AG04450 (cell line): ENCODE data around the gene ATP2B2. TPM values are rescaled to one million over a fixed set of nuclear protein-coding genes. Genes with fewer than 3 reads are reported as not detected.
A peak's percentile ranks its signal among the peaks of the same experiment; 100 is the strongest.

ENCODE experiments used
- CTCF ChIA-PET: fragments of 300-600, 350-600 bp; formaldehyde crosslinking; extraction: SDS; loops from one replicate; lab custom pipeline; 2022; ENCODE audit warnings: antibody characterized with exemption, inconsistent platforms; lab: Charles Lee
- POLR2A ChIA-PET: fragments of 350-600 bp; formaldehyde crosslinking; extraction: SDS; loops from one replicate; lab custom pipeline; 2021; ENCODE audit warnings: antibody characterized with exemption, inconsistent platforms; lab: Yijun Ruan, JAX
- DNase-seq: peaks from one replicate; pipeline ENCODE4 v3.0.0-alpha.2; 2011; ENCODE audit warnings: low read depth, low spot score
- H3K27ac ChIP-seq: one replicate; pipeline ENCODE4 v1.5.1; 2012; ENCODE audit warnings: low read depth, low read length, control low read depth
- H3K27me3 ChIP-seq: one replicate; pipeline ENCODE4 v1.6.0; 2012; ENCODE audit warnings: low read length; ENCODE audit not compliant: control insufficient read depth, insufficient read depth
- H3K4me3 ChIP-seq: 2 replicates; pipeline ENCODE4 v1.5.1; 2011; ENCODE audit warnings: mild to moderate bottlenecking, low read depth, low read length, control low read depth
- H3K9me3 ChIP-seq: 2 replicates; pipeline ENCODE4 v1.5.1; 2012; ENCODE audit warnings: low read length; ENCODE audit not compliant: control insufficient read depth, insufficient read depth
- polyA plus RNA-seq: library from polyadenylated mRNA; depleted of rRNA; stranded (reverse); fragments of >200 nt; gene quantifications from 2 replicates; pipeline ENCODE4 v1.2.3, GENCODE V29; 2011
- TF ChIP-seq, protein P1 (sequence below): IDR thresholded peaks from 2 replicates; pipeline ENCODE4 v1.5.1; 2011; ENCODE audit warnings: low read depth, low read length, control low read depth, inconsistent platforms

Gene ATP2B2
- polyA plus RNA-seq, 1 experiment, result 0.01 TPM

DNA sequence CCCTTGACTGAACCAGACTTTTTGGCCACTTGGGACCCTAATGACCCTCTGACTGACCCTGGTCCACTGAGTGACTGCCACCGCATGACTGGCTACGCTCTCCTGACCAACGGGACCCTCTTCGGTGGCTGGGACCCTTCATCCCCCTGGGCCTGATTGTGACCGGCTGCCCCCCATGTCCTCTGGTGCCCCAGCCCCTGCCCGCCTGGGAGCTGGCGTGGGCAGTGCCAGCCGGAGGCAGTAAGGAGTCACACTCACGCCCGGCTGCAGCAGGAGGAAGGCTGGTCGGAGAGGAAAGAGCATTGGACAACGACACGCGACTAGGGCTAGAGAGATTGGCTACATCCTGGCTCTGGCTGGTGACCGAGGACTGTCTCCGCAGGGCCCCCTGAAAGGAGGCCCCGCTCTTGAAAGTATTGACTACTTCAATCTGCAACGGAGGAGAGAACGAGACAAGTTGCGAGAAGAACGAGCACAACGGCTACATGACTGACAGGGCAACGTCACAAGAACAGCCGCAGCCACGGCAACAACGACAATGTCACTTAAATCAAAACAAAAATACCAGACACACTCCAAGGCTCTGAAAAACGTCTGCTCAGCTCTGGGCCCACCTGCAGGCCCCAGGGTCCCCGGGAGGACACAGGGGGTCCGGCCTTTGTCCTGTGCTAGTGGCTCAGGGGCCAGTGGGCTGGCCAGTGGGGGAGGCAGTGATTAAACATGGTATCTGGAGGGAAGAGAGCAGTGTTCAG, 169.3 kb downstream of the ATP2B2 start:
- Histone ChIP-seq H3K4me3 (no peak overlapping the region), H3K27me3 (peaks cover 41% of the 10 kb centered on the region), H3K27ac (no peak overlapping the region), H3K9me3 (no peaks in the 10 kb centered on the region)
- ChIA-PET CTCF (no interaction called here), POLR2A (no interaction called here)
- TF ChIP-seq, protein P1, sequence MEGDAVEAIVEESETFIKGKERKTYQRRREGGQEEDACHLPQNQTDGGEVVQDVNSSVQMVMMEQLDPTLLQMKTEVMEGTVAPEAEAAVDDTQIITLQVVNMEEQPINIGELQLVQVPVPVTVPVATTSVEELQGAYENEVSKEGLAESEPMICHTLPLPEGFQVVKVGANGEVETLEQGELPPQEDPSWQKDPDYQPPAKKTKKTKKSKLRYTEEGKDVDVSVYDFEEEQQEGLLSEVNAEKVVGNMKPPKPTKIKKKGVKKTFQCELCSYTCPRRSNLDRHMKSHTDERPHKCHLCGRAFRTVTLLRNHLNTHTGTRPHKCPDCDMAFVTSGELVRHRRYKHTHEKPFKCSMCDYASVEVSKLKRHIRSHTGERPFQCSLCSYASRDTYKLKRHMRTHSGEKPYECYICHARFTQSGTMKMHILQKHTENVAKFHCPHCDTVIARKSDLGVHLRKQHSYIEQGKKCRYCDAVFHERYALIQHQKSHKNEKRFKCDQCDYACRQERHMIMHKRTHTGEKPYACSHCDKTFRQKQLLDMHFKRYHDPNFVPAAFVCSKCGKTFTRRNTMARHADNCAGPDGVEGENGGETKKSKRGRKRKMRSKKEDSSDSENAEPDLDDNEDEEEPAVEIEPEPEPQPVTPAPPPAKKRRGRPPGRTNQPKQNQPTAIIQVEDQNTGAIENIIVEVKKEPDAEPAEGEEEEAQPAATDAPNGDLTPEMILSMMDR, result no peak
- DNase-seq, result no peak

DNA sequence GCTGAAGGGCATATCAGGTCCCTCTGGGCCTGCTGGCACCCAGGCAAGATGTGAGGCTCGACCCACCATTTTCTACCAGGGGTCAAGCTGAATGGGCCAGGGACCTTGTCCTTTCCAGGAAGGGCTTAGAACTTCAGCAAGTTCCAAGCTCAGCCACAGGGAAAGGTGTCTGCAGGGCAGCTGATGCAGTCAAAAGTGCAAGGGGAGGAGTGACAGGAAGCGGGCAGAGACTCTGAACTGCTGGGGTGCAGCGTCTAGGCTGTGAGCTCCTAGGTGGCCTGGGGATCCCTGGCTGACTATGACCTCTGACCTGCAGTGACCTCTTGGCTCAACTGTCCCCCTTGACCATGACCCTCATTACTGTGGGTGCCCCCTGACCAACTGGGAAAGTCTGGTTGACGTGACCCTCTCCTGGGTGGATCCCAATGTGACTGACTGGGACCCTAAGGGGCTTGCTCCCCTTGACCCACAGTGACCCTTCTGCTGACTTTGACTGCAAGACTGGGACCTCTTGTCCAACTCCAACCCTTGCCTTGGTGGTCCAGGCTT, 170.1 kb downstream of the ATP2B2 start:
- DNase-seq, result no peak
- TF ChIP-seq, protein P1, result no peak
- ChIA-PET POLR2A (no interaction called here), CTCF (interaction anchor here (2.2 kb wide), 1 partner anchor 9 kb away, joined by 14 read pairs; no protein-coding TSS in a partner anchor)
- no peaks in the 10 kb centered on the region; the same call in 1 of the 2 replicates for H3K9me3 ChIP-seq
- H3K27me3 ChIP-seq, result peaks cover 47% of the 10 kb centered on the region
- H3K27ac ChIP-seq, result no peak overlapping the region
- H3K4me3 ChIP-seq, result no peak overlapping the region

DNA sequence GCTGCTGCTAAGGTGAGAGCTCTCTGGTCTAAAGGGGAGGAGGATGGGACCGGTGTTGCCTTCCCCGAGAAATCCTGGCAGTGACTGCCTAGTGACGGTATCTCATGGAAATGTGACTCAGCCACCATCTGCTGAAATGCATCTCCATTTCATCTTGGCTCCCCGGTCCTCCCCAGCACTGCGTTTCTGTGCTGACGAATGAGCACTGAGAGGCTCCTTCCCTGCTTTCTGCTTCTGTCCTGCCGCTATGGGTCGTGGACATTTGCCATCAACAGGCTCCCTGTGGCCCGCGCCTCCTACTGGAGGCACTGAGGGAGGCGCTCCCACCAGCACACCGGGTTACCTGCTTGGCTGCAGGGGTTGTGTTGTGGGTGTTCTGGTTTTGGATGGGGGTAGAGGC, 170.9 kb downstream of the ATP2B2 start:
- Histone ChIP-seq H3K9me3 (no peaks in the 10 kb centered on the region; the same call in 1 of the 2 replicates), H3K27me3 (peaks cover 50% of the 10 kb centered on the region), H3K4me3 (no peak overlapping the region), H3K27ac (no peak overlapping the region)
- POLR2A ChIA-PET, result no interaction called here
- TF ChIP-seq, protein P1, result peak; percentile 34; the same call in 1 of the 2 replicates
- no peak for DNase-seq
- CTCF ChIA-PET, result interaction anchor here (1.2 to 2.2 kb wide), 2 partner anchors 9 to 11 kb away, joined by 3 to 14 read pairs; no protein-coding TSS in a partner anchor

DNA sequence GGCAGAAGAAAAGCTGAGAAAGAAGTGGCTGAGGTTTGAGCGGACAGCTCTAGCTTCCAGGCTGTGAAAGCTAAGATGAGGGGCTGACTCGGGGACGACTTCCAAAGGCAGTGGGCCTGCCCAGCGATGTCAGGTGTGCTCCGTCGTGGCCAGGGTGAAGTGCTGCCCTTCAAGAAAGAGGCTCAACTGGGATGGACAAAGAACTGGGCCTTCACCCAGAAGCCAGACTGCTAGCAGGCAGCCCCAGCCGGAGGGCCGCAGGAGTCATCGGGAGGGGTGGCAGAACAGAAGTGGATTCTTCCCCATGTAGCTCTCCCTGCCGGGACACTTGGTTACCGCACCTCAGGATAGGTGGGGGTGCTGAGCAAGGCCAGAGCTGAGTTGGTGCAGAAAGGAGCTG, 171.3 kb downstream of the ATP2B2 start:
- DNase-seq, result no peak
- H3K27me3 ChIP-seq, result peaks cover 54% of the 10 kb centered on the region
- ChIA-PET CTCF (interaction anchor here (1.2 to 2.2 kb wide), 2 partner anchors 10 to 11 kb away, joined by 3 to 14 read pairs; no protein-coding TSS in a partner anchor), POLR2A (no interaction called here)
- H3K27ac ChIP-seq, result no peak overlapping the region
- no peaks in the 10 kb centered on the region; the same call in 1 of the 2 replicates for H3K9me3 ChIP-seq
- H3K4me3 ChIP-seq, result no peak overlapping the region
- TF ChIP-seq, protein P1, result no peak

DNA sequence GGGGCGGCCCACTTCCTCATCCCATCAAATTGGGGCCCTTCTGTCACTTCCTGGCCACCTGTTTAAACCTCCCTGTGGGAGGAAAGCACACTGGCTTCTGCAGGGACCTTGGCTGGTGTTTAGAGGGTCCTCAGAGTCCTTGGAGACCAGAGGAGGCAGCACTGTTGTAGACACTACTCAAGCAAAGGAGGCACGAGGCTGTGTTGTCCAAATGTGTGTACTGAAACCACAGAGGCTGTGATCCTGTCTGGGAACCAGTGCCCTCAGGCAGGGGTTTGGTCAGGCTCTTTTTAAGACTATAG, 172.1 kb downstream of the ATP2B2 start:
- no peak overlapping the region for H3K4me3 ChIP-seq
- H3K9me3 ChIP-seq, result no peaks in the 10 kb centered on the region; the same call in 1 of the 2 replicates
- CTCF ChIA-PET, result interaction anchor here (2.2 kb wide), 1 partner anchor 10 kb away, joined by 14 read pairs; no protein-coding TSS in a partner anchor
- no peak overlapping the region for H3K27ac ChIP-seq
- TF ChIP-seq, protein P1, result no peak
- peaks cover 61% of the 10 kb centered on the region for H3K27me3 ChIP-seq
- no peak for DNase-seq
- POLR2A ChIA-PET, result no interaction called here
